Measurements from ENCODE around the gene GNG7. TPM values are rescaled to one million over a fixed set of nuclear protein-coding genes. Genes with fewer than 3 reads are reported as not detected.

The GNG7 gene
- total RNA-seq, 1 experiment from 2014 or later, result 7.7 TPM

GRCh38 chr19:2627855-2628254 is 74.6 kb downstream of the GNG7 start:
- Histone ChIP-seq H3K79me2 (ENCODE audit: insufficient read depth, low read length) (no peaks in the 10 kb centered on the region), H4K8ac (replicated peaks; ENCODE audit: insufficient read length, low read depth, low read length) (no peak overlapping the region), H4K5ac (ENCODE audit: insufficient read length, low read depth, low read length) (no peak overlapping the region), H3K23ac (ENCODE audit: insufficient read length, low read depth, low read length) (no peak overlapping the region), H3K4me2 (ENCODE audit: insufficient read depth, insufficient read length, low read length) (no peak overlapping the region), H4K20me1 (ENCODE audit: control insufficient read depth, insufficient read depth, insufficient read length) (no peaks in the 10 kb centered on the region), H3K14ac (ENCODE audit: insufficient read depth, low read length) (no peak overlapping the region), H3K27me3 (ENCODE audit: insufficient read depth, low read length) (no peaks in the 10 kb centered on the region), H2BK15ac (ENCODE audit: low read depth, low read length) (no peak overlapping the region), H3K4ac (ENCODE audit: low read depth, low read length) (no peak overlapping the region), H2BK12ac (ENCODE audit: insufficient read length, low read depth, low read length) (no peak overlapping the region), H3K18ac (ENCODE audit: insufficient read length, low read depth, low read length) (no peak overlapping the region), H2BK5ac (ENCODE audit: insufficient read length, low read length) (no peak overlapping the region), H2AK5ac (ENCODE audit: insufficient read length, low read length) (no peak overlapping the region), H3K4me1 (ENCODE audit: insufficient read depth, low read length) (no peaks in the 10 kb centered on the region), H4K91ac (ENCODE audit: insufficient read length, low read depth, low read length) (no peak overlapping the region), H2BK120ac (ENCODE audit: low read depth, low read length, poor library complexity, severe bottlenecking) (no peak overlapping the region), H3K9ac (ENCODE audit: extremely low read depth, insufficient read length, low read length) (no peak overlapping the region), H2AFZ (ENCODE audit: low read length) (no peak overlapping the region), H3T11ph (ENCODE audit: low read length) (no peak overlapping the region), H3K79me1 (ENCODE audit: insufficient read depth, low read depth, low read length, poor library complexity, severe bottlenecking) (no peaks in the 10 kb centered on the region), H3K23me2 (ENCODE audit: insufficient read length, low read depth, low read length, poor library complexity, severe bottlenecking) (no peaks in the 10 kb centered on the region), H3K9me3 (ENCODE audit: control insufficient read depth, low read depth, low read length) (peaks cover 8% of the 10 kb centered on the region), H3K56ac (ENCODE audit: insufficient read length, low read depth, low read length) (no peak overlapping the region), H3K27ac (ENCODE audit: insufficient read length, low read depth, low read length) (no peak overlapping the region), H2BK20ac (ENCODE audit: low read depth, low read length, poor library complexity, severe bottlenecking) (no peak overlapping the region)
- WGBS (ENCODE audit: extremely low coverage, insufficient read length, low lambda C conversion rate), result no CpG with 5 or more reads among the region's 7 CpGs
- DNase-seq, result no peak
- Mint-ChIP-seq H3K27me3 (ENCODE audit: low read depth) (peaks cover 2% of the 10 kb centered on the region), H3K4me3 (no peak overlapping the region), H3K4me1 (peaks cover 2 to 3% of the 10 kb centered on the region in 2 experiments; a peak in 3 of 4 replicates), H3K27ac (no peak overlapping the region), H3K9me3 (peaks cover 15 to 25% of the 10 kb centered on the region in 2 experiments), H3K36me3 (ENCODE audit: insufficient read depth in 1 of 3, low read depth in 3 of 3) (peaks cover 0 to 5% (median 3%) of the 10 kb centered on the region in 3 experiments; a peak in 4 of 7 replicates)
- TF ChIP-seq CTCF (conservative IDR thresholded peaks at IDR 0.05), result no peak
